HG03565 (cell line): ENCODE results near the gene CELA3B.
A peak's percentile ranks its signal among the peaks of the same experiment; 100 is the strongest.
"Not testable (repeated sequence)": the region's sequence is repeated elsewhere in the genome, so short reads cannot be mapped to it uniquely, and the experiment has no call there.

Source experiments
- ATAC-seq: cut with Tn5 transposase; IDR thresholded peaks from one replicate; pipeline ENCODE4 v1.9.1; 2021; ENCODE audit warnings: mild to moderate bottlenecking, moderate library complexity; ENCODE audit not compliant: unreplicated experiment

The CELA3B gene

GRCh38 chr1:22005261-22006149, 28.7 kb downstream of the CELA3B start:
- not testable (repeated sequence) for ATAC-seq

GRCh38 chr1:22006736-22007135, 29.9 kb downstream of the CELA3B start:
- not testable (repeated sequence) for ATAC-seq

- not testable (repeated sequence) for ATAC-seq
Measured at GRCh38 chr1:22007262-22007661, 30.4 kb downstream of the CELA3B start.

- not testable (repeated sequence) for ATAC-seq
Measured at GRCh38 chr1:22009566-22009965, 32.7 kb downstream of the CELA3B start.

- ATAC-seq: not testable (repeated sequence)
Measured at GRCh38 chr1:22012752-22013151, 35.9 kb downstream of the CELA3B start.

GRCh38 chr1:22014575-22015206, 37.9 kb downstream of the CELA3B start:
- ATAC-seq: not testable (repeated sequence)

- ATAC-seq: peak; percentile 68
Measured at GRCh38 chr1:22018583-22019559, 42.0 kb downstream of the CELA3B start.

GRCh38 chr1:22021061-22021460, 44.2 kb downstream of the CELA3B start:
- ATAC-seq: no peak

GRCh38 chr1:22024485-22025367, 47.9 kb downstream of the CELA3B start:
- ATAC-seq: peak; percentile 29

GRCh38 chr1:22025368-22026155, 48.7 kb downstream of the CELA3B start:
- peak; percentile 53 for ATAC-seq

- ATAC-seq: no peak
Measured at GRCh38 chr1:22026924-22027289, 50.1 kb downstream of the CELA3B start.

- no peak for ATAC-seq
Measured at GRCh38 chr1:22030057-22030456, 53.2 kb downstream of the CELA3B start.

GRCh38 chr1:22030473-22030872, 53.7 kb downstream of the CELA3B start:
- no peak for ATAC-seq

GRCh38 chr1:22031214-22031962, 54.6 kb downstream of the CELA3B start:
- no peak for ATAC-seq

GRCh38 chr1:22034834-22035233, 58.0 kb downstream of the CELA3B start:
- not testable (repeated sequence) for ATAC-seq

GRCh38 chr1:22037520-22037919, 60.7 kb downstream of the CELA3B start:
- no peak for ATAC-seq

GRCh38 chr1:22038036-22038435, 61.2 kb downstream of the CELA3B start:
- no peak for ATAC-seq
